GM20000 (cell line): ENCODE results near the gene GART.
A peak's percentile ranks its signal among the peaks of the same experiment; 100 is the strongest.

Source experiments
- DNase-seq: peaks from one replicate; pipeline ENCODE4 v3.0.0; 2012; ENCODE audit warnings: low spot score
- TF ChIP-seq, protein P1 (sequence below): IDR thresholded peaks from 2 replicates; pipeline ENCODE4 v1.5.1; 2012; ENCODE audit warnings: mild to moderate bottlenecking, control low read depth; ENCODE audit errors: extremely low read depth, missing control alignments

GART gene

DNA sequence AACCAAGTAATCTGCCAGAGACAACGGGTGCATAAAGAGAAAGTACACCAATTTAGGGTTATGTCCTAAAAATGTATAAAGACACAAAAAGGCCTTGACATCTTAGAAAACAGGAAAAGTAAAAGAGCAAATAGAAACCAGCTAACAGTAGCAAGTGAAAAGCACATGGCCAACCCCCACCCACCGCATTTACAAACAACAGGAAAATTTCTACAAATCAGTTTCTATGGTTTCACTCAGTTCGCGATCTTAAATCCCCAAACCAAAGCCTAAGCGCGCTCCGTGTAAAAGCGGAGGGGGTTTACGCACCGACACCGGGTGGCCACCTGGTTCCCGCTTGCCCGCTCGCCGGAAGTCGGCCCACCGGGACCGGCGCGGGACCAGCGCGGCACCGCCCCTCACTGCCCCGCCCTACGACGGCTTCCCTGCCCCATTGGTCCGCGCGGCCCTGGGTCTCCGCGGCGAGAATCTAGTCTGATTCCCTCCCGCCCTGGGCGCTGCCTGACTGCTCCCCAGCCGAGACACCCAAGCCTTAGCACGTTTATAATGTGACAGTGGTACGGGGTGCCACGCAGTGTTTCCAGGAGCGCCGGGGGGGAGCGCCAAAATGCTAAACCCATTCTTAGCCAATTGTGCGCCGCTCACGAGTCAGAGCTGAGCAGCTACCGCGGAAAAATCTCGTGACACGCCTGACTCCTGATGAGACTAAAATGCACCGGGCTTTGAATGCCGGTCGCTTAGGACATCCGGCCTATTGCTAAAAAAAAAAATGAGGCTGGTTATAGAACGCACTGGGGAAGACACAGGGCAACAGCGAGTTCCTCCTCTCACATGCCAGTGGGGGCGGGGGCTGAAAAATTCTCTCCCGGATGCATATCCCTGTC lies at the start of gene GART:
Gene GART, minus strand, starts transcription at position 362 of the 884 bp plus-strand sequence. CDS start 2,802 bp downstream, outside the sequence.
- TF ChIP-seq, protein P1, sequence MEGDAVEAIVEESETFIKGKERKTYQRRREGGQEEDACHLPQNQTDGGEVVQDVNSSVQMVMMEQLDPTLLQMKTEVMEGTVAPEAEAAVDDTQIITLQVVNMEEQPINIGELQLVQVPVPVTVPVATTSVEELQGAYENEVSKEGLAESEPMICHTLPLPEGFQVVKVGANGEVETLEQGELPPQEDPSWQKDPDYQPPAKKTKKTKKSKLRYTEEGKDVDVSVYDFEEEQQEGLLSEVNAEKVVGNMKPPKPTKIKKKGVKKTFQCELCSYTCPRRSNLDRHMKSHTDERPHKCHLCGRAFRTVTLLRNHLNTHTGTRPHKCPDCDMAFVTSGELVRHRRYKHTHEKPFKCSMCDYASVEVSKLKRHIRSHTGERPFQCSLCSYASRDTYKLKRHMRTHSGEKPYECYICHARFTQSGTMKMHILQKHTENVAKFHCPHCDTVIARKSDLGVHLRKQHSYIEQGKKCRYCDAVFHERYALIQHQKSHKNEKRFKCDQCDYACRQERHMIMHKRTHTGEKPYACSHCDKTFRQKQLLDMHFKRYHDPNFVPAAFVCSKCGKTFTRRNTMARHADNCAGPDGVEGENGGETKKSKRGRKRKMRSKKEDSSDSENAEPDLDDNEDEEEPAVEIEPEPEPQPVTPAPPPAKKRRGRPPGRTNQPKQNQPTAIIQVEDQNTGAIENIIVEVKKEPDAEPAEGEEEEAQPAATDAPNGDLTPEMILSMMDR: no peak
- peak; percentile 82 for DNase-seq

DNA sequence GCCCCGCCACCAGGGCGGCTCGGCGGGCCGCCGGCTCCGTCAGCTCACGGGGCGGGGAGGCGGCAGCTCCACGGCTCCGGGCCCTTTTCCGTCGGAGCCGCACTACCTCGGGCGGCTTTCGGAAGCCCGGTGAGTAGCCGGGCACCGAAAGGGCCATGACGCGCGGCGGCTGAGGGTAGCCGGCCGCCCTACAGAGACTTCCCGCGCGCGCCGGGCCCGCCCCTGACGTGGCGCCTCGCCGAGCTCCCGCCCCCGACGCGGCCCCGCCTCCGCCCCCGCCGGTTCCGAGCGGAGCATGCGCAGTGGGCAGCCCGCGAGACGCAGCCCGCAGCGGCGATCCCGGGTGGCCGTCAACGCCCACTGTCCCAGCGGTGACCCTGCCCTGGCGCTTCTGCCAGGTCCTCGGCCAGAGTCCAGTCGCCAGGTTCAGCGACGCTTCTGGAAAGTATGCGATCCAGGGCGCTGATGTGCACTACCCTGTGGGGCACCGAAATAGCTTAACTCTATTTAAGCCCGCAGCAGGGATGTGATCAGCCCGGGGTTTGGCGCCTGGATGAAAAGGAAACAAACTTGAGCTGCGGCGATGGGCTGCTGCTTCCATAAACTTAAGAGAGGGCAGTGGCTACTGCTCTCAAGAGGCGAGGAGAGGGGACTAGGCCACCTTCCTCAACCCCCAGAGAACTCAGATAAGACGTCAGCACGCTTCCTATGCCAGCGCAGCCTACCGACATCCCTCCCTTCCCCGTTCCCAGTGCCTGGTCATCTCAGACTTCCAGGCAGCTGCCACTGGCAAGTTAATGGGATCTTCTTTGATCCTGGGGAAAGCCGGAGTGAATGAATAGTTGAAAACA lies 46.8 kb upstream of the GART start, which contains the start of gene DONSON:
Gene DONSON, minus strand, starts transcription at position 200 of the 851 bp plus-strand sequence. Its CDS starts 43 bp downstream, at position 157.
- TF ChIP-seq, protein P1: no peak
- DNase-seq: peak; percentile 98

DNA sequence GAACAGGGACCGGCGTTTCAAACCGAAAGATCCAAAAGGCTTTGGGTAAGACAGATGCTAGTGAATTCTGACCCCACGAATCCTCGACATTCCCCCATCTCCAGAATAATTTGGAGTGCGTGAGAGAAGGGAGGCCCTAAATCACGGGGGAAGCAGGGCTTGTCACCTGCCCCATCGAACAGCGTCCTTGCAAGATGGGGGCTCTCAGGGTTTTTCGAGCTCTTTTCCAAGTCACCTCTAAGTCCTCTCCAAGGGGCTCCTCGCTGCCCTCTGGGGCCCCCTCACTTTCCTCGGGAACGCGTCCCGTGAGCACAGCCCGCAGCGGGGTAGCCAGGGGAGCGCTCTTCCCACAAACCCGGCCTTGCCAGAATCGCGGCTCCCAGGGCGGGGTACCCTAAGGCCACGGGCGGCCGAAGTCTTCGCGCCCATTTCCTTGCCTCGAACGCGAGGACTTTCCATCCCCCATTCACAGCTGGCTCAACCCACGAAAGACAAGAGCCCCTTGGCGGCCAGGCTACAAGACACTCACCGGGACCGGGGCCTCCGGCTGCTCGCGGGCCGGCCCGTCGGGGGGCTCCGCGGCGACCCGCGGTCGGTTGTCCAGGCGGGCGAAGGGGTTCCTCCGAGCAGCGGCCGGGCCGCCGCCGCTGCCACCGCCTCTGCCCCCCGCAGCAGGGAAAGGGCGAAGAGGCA lies 46.0 kb upstream of the GART start:
- TF ChIP-seq, protein P1: no peak
- DNase-seq: no peak

DNA sequence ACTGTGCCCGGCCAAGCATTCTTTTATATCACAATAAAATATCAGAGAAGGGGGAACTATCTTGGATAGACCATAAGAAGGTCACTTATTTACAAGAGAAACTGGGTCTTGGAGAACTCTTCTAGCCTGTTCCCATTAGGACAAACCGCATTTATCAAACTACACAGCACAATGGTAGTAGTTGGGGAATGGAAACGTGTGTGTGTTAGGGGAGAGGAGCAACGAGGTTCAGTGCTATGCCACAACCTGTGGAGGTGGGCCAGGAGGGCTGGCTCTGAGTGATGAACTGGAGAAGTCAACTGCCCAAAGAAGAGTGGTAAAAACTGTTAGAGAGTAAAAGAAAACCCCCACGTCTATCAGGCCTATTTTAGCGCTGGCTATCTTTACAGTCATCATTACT lies 45.0 kb upstream of the GART start:
- TF ChIP-seq, protein P1: no peak
- no peak for DNase-seq

DNA sequence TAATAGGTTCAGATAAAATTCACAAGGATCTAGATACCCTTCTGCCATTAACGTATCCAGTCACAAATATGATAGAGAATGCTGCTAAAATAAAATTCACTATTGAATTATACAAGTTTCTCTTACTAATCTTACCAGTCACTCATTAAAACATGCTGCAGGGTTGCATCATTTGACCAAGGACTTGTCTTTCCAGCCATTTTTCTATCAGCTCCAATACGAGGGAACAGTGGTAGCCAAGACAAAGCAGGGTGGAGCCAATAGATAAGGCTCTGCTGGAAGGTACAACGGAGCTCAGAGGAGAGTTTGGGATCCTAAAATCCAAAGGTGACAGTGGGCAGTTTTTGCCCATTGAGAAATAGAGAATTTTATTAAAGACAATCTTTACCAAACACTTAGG lies 42.5 kb upstream of the GART start:
- TF ChIP-seq, protein P1: no peak
- no peak for DNase-seq

DNA sequence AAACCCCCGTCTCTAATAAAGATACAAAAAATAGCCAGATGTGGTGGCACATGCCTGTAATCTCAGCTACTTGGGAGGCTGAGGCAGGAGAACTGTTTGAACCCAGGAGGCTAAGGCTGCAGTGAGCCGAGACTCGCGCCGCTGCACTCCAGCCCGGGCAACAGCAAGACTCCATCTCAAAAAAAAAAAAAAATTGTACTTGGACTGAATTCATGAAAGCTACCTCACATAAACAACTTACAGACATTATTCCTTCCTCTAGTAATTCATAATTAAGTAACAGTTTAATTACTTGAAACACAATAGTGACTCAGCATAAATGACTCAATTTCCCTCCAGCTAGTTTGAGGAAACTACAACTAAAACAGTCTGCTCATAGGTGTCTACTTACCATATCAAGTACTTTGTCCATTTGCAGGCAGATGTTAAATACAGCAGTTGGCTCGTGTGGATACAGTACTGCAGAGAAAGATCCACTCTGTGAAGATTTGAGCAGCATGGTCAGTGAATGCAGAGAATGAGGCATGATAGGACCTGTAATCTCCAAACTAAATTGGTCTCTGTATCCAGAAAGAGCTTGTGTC lies 37.1 kb upstream of the GART start:
- TF ChIP-seq, protein P1: no peak
- no peak for DNase-seq
